GM15510 (cell line): ENCODE data around the gene FOXP4.

Experiments
- POLR2A ChIP-seq: IDR thresholded peaks from 3 replicates; pipeline ENCODE4 v1.6.1; 2011; ENCODE audit warnings: borderline replicate concordance; ENCODE audit not compliant: insufficient read length; ENCODE audit errors: extremely low read depth

Gene FOXP4

GRCh38 chr6:41563060-41563776 lies 17.0 kb downstream of the FOXP4 start:
- TF ChIP-seq POLR2A = no peak

- TF ChIP-seq POLR2A = no peak
Measured at GRCh38 chr6:41564448-41565142, 18.4 kb downstream of the FOXP4 start.

GRCh38 chr6:41565701-41566100 lies 19.5 kb downstream of the FOXP4 start:
- no peak for TF ChIP-seq POLR2A

- no peak for TF ChIP-seq POLR2A
Measured at GRCh38 chr6:41566961-41567360, 20.8 kb downstream of the FOXP4 start.

- TF ChIP-seq POLR2A = no peak
Measured at GRCh38 chr6:41567684-41568083, 21.5 kb downstream of the FOXP4 start.

- no peak for TF ChIP-seq POLR2A
Measured at GRCh38 chr6:41568202-41568584, 22.0 kb downstream of the FOXP4 start.

GRCh38 chr6:41568585-41569384 lies 22.6 kb downstream of the FOXP4 start:
- no peak for TF ChIP-seq POLR2A

GRCh38 chr6:41570259-41570615 lies 24.1 kb downstream of the FOXP4 start:
- no peak for TF ChIP-seq POLR2A

GRCh38 chr6:41571021-41571780 lies 25.0 kb downstream of the FOXP4 start:
- TF ChIP-seq POLR2A = no peak

- no peak for TF ChIP-seq POLR2A
Measured at GRCh38 chr6:41572613-41573012, 26.4 kb downstream of the FOXP4 start.

GRCh38 chr6:41573276-41573675 lies 27.1 kb downstream of the FOXP4 start:
- no peak for TF ChIP-seq POLR2A

GRCh38 chr6:41573985-41574384 lies 27.8 kb downstream of the FOXP4 start:
- no peak for TF ChIP-seq POLR2A

GRCh38 chr6:41575598-41575997 lies 29.4 kb downstream of the FOXP4 start:
- TF ChIP-seq POLR2A = no peak

- no peak for TF ChIP-seq POLR2A
Measured at GRCh38 chr6:41576667-41577066, 30.5 kb downstream of the FOXP4 start.
